Fibroblast of skin of back (primary cell): ENCODE results near the gene RSBN1L.

Experiments used
- DNase-seq: peaks from one replicate; pipeline ENCODE4 v3.0.0-alpha.2; 2013

Gene RSBN1L

GRCh38 chr7:77731716-77732115 is 35.5 kb downstream of the RSBN1L start:
- DNase-seq, result no peak

- DNase-seq, result no peak
Measured at GRCh38 chr7:77734659-77735421, 38.6 kb downstream of the RSBN1L start.

DNA sequence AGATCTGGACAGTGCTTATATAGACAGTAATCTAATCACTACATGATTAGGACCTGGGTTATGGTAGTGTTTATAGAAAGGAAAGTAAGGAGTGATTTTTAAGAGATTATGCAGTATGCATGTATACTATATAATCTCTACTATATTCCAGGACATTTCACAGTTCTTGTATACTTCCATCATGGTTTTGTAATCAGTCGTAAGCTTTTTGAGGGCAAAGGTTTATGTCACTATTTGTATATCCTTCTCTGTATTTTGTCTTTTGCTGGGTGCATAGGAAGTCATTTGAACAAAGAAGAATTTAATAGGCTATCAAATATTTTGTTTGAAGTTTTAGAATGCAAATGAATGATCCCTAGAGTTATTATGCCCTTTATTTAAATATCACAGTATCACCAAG is 39.2 kb downstream of the RSBN1L start:
- no peak for DNase-seq

DNA sequence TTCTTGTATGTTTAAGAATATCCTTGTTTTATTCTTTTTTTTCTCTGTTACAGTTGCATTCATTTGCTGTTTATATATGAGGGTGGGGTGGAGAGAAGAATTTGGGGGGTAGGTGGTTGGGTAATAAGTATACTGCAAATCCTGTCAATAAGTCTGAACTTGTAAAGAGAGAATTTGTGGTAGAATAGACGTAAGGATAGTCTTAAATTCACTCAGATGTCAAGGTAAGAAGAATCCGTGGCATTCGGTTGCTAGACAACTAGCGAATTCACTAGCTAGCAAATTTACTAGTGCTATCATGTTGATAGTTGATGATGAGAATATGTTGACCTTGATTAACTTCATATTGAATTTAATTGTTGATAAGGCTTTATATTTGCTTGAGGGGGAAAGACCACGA is 40.7 kb downstream of the RSBN1L start:
- DNase-seq, result no peak

DNA sequence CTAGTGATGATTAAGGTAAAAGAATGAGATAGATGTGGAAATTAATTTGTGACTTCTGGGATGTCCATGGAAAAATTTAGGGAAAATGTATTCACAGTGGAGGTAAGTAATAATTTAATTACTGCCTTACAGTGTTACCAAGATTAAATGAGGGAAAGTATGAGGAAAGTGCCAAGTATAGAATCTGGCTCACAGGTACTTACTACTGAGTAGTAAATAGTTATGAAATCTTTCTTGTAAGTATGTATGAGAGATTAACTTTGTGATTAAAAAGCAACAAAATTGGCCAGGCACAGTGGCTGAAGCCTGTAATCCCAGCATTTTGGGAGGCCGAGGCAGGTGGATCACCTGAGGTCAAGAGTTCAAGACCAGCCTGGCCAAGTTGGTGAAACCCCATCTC is 42.1 kb downstream of the RSBN1L start:
- no peak for DNase-seq

- DNase-seq, result peak; percentile 73
Measured at GRCh38 chr7:77738871-77739270, 42.6 kb downstream of the RSBN1L start.

DNA sequence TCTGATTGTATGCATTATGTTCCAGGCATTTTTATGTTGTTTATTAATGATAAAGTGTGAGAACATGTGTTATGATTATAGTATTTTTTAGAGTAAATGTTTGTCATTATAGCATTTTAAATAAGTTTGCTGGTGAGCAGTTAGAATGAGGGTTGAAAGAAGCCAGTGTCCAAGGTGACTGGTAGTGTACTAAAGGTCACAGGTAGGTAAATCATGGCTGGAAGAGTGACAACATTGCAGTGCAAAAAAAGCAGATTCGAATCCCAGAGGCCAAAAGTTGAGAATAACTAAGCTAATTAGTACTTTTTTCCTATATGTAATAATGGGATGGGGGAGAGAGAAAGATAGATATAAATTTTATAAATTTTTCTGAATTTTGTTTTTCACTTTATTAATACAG is 44.0 kb downstream of the RSBN1L start:
- DNase-seq, result no peak

DNA sequence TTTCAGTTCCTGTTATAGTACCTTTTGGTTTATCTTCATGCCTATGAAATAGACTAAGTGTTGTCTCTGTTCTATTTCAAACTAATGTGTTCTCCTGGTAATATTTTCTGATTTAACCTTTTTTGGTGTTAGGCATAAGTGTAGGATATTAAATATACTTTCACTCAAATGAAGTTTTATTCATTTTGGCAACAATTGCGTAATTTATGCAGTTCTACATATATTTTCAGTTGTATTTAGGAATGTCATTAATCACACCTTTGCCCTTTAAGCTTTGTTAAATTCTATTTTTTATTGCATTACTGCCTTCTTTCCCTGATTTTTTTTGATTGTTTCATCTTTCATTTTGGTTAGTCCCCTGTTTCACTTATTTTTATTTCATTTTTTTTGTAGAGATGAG is 47.3 kb downstream of the RSBN1L start:
- no peak for DNase-seq

DNA sequence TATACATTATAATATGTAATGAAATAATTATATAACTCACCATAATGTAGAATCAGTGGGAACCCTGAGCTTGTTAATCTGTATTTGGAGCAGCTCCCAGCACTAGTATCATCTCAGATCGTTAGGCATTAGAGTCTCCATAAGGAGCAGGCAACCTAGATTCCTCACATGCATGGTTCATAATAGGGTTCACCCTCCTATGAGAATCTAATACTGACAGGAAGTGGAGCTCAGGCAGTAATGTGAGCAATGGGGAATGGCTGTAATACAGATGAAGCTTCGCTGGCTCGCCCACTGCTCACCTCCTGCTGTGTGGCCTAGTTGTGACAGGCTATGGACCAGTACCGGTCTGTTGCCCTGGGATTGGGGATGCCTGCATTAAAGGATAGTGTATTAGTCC is 49.5 kb downstream of the RSBN1L start:
- no peak for DNase-seq

GRCh38 chr7:77746164-77746823 is 50.0 kb downstream of the RSBN1L start:
- no peak for DNase-seq

- no peak for DNase-seq
Measured at GRCh38 chr7:77746824-77747165, 50.5 kb downstream of the RSBN1L start.

GRCh38 chr7:77747178-77747577 is 50.9 kb downstream of the RSBN1L start:
- DNase-seq, result no peak

- no peak for DNase-seq
Measured at GRCh38 chr7:77747718-77748117, 51.5 kb downstream of the RSBN1L start.

GRCh38 chr7:77752016-77752415 is 55.8 kb downstream of the RSBN1L start:
- DNase-seq, result no peak

- DNase-seq, result no peak
Measured at GRCh38 chr7:77753173-77753572, 56.9 kb downstream of the RSBN1L start.

- DNase-seq, result no peak
Measured at GRCh38 chr7:77757589-77757988, 61.3 kb downstream of the RSBN1L start.

GRCh38 chr7:77759294-77759889 is 63.1 kb downstream of the RSBN1L start:
- peak; percentile 60 for DNase-seq

DNA sequence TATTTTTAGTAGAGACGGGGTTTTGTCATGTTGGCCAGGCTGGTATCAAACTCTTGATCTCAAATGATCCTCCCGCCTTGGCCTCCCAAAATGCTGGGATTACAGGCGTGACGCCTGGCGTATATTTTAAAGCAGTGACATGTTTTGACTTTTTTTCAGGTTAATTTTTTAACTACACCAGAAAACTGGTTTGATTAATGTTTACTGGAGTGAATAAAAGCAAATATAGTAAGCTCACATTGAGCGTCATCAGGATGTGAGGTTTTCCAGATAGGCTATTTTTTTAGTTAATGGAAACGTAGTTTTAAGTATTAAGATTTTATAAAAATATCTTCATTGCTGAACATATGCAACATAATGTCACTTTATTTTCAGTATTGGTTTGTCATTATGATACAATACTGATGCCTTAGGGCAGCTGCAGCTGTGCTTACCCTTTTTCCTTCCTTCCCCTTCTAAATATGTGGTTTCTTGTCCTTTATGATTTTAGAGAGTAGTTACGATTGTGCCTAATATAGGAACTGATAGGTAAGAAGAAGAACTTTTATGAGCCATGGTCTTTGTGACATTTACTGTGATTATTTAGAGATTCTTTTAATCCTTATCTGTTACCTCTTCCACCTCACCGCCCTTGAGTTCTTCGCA is 64.7 kb downstream of the RSBN1L start:
- DNase-seq, result no peak

DNA sequence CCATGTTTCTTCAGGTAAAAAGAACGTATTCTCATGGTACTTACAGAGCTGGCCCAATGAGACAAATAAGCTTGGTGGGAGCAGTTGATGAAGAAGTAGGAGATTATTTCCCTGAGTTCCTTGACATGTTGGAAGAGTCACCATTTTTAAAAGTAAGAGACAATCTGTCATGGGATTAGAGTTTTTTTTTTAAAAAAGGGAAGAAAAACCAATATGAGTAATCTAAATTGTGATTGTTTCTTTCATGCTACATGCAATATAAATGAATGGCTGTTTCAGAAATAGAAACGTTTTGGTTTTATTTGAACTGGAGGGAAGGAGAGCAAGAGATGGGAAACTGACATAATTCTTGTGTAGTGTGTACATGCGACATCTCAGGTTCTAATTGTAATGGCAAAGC is 69.2 kb downstream of the RSBN1L start:
- no peak for DNase-seq

GRCh38 chr7:77765906-77766800 is 69.9 kb downstream of the RSBN1L start:
- DNase-seq, result peak; percentile 58

GRCh38 chr7:77766801-77767605 is 70.7 kb downstream of the RSBN1L start:
- DNase-seq, result no peak

GRCh38 chr7:77770316-77770715 is 74.1 kb downstream of the RSBN1L start:
- no peak for DNase-seq
